GM21619 (cell line): Measurements from ENCODE around the gene PTPRN2.

ENCODE experiments used
- ATAC-seq: cut with Tn5 transposase; IDR thresholded peaks from one replicate; pipeline ENCODE4 v1.9.1; 2021; ENCODE audit not compliant: unreplicated experiment

Gene PTPRN2

DNA sequence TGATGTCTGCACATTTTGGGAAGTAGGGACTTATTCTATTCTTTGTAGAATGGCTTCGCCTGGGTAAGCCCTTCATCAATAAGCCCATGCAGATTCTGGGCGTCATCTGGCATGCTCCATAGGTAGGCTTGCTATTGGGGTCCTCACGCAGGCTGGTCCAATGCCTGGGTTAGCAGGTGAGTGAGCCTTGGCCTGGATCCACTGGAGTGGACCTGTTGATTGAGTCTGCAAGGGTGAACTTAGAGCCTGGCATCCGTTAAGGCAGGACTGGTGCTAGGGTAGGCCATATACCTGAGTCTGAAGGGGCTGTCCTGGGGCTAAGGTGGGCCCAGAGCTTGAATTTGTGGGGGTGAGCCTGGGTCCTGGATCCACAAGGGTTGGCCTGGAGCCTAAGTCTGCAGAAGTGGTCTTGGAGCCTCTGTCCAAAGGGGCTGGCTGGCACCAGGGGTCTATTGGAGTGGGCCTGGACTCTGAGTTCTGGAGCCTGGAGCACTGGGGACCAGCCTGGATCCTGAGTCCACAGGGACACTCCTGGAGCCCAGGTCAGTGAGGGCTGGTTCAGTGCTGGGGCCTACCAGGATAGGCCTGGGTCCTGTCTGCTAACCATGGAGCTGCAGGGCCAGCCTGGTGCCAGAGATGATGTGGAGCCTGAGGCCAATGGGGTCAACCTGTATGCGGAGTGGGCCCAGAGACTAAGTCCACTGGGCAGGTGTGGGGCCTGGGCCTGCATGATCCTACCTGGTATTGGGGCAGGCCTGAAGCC, 297.7 kb downstream of the PTPRN2 start:
- ATAC-seq, result no peak

DNA sequence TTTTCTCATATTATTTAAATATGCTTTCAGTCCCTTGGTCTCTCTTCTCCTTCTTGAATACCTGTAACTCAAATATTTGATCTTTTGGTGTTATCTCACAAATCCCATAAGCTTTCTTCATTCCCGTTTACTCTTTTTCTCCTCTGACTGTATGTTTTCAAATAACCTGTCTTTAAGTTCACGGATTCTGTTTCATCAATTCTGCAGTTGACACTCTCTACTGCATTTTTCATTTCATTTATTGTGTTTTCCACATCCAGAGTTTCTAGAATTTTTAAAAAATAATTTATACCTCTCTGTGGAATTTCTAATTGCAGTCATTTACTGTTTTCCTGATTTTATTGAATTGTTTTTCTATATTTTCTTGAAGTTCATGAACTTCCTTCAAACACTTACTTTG, 298.4 kb downstream of the PTPRN2 start:
- no peak for ATAC-seq

DNA sequence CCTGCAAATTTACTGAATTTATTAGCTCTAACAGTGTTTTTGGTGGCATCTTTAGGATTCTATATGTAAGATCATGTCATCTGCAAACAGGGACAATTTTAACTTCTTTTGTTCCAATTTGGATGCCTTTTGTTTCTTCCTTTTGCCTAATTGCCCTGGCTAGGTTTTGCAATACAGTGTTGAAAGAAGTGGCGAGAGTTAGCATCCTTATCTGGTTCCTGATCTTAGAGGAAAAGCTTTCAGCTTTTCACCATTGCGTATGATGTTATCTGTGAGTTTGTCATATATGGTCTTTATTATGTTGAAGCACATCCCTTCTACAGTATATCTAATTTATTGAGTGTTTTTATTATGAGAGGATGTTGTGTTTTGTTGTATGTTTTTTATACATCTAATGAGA, 301.4 kb downstream of the PTPRN2 start:
- ATAC-seq, result no peak

DNA sequence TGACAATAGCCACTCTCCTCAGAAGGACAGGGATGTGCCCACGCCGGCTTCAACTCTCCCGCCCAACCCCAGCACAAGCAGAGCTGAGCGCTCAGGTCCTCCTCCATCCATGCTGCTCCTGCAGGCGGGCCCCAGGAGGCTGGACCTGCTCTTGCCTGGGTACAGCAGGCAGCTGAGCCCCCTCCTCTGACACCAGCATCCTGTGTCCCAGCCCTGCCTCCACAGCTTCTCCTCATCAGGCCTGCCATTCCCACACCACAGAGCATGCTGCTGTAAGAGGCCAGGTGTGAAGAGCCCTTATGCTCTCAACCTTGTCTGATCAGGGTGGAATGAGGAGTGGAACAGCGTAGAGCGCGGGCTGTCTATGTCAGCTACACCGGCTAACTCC, 302.2 kb downstream of the PTPRN2 start:
- no peak for ATAC-seq

DNA sequence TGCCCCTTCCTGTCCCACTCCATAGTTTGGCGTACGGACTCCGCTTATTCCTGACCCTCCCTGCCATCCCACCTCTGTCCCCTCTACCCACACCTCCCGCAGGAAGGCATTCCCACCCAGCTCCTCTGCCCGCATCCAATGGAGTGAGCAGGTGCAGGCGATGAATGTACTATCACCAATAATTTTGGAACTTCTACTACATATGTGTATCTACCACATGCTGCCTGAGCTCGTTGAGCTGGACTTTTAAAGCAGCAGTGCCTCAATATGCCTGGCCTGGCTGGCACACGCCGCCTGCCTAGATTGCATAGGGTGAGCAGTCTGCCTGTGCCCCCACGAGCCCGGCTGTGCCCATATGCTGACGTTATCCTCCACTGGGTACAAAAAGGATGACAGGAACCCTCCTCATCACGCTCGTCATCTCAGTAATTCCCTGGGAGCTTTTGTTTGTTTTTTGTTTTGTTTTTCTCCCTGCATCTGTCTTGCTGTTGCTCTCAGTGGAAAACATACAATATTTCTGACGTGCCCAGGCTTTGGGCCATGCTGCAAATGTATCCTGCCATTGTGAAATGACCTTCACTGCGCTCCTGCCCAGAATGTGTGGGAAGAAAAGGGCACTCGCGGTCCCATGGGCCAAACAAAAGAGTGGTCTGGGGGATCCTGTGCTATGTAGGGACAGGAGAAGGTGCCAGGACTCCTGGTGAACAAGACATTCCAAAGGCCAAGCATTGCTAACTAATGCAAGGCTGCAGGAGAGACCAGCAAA, 302.8 kb downstream of the PTPRN2 start:
- no peak for ATAC-seq

DNA sequence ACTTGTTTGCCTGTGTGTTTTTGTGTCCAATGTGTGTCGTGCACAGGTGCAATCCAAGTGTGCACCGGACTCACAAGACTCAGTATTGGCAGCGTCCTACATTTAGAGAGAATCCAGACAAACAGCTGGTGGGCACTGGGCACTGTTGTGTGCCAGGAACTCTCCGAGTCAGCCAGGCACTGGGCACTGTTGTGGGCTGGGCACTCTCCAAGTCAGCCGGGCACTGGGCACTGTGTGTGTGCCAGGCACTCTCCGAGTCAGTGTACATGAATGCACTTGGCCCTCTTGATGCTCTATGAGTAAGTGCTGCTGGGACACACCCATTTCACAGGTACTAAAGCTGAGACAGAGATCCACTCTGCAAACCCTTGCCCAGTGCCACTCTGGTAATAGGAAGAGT, 303.5 kb downstream of the PTPRN2 start:
- ATAC-seq, result no peak

DNA sequence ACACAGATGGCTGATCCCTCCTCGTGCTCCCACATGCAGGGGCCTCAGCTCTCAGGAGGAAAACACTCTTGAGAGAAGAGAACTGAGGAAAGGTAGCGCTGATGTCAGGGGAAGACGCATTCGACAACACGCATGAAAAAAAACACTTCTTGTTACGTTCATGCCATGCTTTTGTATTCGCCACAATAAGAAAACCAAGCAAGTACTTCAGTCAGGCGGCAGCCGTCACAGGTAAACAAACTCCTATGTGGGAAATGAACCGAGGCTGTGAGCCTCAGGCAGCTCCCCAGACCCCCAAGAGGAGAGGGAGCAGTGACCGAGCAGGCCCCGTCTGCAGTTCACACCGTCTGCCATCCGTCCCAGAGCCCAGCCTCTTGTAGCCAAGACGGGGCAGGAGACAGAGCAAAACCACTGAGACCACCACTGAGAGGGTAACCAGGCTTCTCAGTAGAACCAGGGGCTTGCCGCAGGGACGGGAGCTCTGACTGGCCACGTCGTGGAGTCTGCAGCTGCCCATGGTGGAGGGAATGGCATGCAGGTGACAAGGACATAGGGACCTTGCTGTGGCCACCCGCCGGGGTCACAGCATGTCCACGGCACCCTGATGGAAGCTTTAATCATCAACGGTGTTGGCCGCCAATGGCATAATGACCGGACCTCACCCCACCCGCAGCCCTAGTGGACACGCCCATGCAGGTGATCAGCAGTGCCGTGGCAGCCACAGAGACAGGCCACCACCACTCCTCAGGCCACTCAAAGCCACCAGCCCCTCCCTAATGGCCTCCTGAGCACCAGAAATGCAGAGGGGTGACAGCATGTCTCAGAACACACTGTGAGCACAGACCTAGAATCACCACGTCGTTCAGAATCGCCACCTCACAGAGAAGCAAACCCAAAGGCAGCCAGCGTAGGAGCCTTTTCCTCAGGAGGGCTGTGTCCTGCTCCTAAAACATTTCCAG, 304.3 kb downstream of the PTPRN2 start:
- ATAC-seq, result no peak

DNA sequence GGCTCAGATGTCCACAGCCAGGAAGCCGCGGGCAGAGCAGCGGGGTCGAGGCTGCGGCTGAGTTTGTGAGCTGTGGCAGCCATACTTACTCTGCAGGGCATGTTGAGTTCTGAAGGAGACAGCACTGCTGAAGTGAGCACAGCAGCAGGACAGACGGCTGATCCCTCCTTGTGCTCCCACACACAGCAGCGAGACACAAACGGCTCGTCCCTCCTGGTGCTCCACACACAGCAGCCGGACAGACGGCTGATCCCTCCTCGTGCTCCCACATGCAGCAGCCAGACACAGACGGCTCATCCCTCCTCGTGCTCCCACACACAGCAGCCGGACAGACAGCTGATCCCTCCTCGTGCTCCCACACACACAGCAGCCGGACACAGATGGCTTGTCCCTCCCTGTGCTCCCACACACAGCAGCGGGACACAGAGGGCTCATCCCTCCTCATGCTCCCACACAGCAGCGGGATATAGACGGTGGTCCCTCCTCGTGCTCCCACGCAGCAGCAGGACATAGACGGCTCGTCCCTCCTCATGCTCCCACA, 305.1 kb downstream of the PTPRN2 start:
- no peak for ATAC-seq

DNA sequence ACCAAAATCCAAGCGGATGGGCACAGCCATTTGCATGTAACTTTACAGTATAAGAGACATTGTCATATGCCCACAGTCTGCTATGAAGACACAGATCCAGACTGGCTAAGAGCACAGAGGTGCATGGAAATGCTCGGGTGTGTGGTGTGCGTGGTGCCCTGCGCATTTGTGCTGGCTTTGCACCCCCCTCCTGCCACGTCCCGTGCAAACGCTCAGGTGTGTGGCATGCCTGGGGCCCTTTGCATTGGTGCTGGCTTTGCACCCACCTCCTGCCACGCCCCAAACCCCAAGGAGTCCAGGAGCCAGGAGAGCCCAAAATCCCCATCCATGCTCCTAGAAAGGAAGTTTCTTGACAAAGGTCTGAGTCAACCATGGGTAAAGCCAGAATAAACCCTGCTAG, 306.2 kb downstream of the PTPRN2 start:
- no peak for ATAC-seq

DNA sequence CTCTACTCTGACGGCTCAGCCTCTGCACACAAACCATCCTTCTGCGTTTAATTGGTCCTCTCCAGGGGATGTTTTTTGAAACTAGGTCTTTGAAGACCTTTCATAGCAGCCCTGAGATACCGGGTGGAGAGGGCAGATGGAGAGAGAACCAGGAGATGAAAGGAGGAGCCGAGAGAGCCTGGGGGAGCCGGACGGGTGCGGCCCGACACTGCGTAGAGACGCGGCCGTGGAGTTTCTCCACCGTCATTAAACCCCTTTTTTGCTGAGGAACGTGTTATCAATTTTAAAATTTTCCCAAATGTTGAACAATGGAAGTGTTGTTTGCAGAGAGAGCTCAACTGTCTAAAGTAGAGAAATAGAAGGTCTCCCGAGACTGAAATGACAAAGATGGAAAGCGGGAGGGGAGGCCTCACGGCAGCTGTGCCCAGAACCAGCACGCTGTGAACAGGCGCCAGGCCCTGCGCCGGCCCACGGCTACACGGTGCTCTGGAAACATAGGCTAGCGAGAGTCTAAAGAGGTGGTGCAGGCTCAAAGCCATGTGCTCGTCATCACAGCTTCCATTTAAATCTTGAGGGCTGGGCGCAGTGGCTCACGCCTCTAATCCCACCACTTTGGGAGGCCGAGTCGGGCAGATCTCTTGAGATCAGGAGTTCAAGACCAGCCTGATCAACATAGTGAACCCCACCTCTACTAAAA, 307.0 kb downstream of the PTPRN2 start:
- ATAC-seq, result no peak

DNA sequence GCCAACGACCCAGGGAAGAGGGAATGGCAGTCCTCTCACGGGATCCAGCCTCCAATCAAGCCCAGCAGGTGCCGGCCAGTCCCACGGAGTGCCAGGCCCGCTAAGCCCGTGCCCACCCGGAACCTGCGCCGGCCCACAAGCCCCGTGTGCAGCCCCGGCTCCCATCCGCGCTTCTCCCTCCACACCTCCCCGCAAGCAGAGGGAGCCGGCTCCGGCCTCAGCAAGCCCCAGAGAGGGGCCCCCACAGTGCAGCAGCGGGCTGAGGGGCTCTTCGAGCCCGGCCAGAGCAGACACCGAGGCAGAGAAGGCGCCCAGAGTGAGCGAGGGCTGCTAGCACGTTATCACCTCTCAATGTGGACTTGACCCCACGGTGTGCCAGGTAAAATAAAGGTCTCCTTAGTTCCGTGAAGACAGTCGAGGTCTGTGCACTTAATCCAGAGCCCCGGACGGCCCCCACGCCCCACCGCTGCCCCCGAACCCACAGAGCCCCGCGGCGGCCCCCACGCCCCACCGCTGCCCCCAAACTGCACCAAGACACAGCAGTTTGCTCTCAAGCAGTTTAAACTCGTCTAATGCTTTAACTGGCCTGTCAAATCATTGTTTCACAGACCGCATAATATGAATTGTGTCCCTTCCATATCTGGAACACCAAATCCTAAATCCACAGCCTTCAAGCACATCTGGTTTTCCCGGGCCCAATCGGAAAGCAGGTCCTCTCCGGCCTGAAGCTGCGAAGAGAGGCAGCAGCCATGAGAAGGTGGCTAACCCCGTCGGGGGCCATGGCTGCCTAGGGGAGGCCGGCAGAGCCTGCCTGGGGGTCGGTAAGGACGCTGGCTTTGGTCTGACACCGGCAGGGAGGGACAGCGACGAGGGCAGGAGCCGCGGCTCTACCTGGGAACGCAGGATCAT, 307.8 kb downstream of the PTPRN2 start:
- no peak for ATAC-seq

DNA sequence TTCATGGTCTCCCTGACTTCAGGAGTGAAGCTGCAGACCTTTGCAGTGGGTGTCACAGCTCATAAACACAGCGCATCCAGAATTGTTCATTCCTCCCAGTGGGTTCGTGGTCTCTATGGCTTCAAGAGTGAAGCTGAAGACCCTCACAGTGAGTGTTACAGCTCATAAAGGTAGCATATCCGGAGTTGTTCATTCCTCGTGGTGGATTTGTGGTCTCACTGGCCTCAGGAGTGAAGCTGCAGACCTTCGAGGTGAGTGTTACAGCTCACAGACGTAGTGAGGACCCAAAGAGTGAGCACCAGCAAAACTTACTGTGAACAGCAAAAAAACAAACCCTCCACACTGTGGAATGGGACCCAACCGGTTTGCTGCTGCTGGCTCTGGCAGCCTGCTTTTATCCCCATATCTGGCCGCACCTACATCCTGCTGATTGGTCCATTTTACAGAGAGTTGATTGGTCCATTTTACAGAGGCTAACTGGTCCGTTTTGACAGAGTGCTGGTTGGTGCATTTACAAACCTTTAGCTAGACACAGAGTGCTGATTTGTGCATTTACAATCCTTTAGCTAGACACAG, 308.8 kb downstream of the PTPRN2 start:
- ATAC-seq, result no peak

DNA sequence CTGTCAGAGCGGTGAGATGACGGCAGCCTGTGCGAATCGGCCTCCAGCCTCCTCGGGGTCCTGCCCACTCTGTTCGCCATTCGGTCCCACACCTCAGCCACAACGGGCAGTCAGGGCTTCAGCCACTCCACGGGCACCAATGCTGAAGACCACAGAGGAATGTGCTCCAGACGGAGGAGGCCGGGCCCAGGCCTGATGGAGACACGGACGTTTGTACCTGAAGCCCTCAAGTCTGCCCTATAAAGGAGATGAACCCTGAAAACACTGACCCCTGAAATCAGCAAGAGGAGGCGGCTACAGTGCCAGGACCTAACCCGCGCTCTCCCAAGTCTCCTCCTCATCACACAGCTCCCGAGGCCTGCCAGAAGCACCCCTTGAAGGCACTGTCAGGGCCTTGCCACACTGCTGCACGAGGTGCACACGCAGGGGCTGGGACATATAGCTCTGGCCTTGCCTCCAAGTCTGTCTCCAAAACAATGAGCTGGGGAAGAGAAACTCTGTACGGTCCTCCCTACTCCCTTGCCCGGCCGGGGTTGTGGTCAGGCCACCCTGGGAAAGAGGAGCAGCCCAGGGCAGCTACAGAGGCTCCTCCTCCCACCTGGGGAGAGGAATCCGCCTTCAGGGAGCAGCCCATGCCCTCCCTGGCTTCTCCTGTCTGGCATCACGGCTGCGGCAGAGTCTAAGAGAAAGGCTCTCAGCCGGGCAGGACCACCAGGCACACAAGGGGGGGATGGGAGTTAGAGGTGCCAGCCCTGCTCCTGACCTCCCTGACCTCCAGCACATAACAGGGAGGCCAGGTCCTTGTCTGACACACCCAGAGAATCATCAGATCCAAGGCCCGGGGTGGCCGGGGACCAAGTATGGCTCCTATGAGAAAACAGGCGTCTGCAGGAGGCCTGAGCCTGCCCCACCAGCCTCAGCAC, 310.1 kb downstream of the PTPRN2 start:
- ATAC-seq, result no peak

DNA sequence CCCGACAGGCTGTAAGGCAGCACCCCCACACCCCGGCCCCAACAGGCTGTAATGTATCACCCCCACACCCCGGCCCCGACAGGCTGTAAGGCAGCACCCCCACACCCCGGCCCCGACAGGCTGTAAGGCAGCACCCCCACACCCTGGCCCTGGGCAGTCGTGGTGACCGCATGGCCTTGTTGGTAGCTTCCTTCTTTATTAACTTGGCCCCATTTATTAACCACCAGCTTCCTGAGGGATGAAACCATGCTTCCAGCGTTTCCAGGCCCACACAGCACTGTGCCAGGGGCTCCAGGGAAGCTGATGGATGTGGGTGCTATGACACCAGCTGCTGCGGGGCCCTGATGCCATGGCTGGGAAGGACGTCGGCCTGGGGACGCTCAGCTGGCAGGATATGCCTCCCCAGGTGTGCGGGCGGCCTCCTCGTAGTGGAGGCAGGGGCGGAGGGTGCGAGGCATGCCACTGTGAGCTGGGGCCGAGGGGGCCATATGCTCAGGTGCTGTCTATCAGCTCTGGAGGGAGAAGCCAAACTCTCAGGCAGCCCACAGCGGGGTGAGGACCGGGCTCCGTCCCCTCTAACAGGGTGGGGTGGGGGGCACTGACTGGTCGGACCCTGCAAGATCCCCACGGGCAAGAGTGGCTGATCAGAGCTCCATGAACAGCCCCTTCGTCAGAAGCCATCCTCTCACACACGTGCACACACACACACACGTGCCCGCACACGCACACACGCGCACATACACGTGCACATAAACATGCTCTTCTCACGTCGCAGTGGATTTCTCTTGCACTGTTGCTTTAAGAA, 311.0 kb downstream of the PTPRN2 start:
- ATAC-seq, result no peak

DNA sequence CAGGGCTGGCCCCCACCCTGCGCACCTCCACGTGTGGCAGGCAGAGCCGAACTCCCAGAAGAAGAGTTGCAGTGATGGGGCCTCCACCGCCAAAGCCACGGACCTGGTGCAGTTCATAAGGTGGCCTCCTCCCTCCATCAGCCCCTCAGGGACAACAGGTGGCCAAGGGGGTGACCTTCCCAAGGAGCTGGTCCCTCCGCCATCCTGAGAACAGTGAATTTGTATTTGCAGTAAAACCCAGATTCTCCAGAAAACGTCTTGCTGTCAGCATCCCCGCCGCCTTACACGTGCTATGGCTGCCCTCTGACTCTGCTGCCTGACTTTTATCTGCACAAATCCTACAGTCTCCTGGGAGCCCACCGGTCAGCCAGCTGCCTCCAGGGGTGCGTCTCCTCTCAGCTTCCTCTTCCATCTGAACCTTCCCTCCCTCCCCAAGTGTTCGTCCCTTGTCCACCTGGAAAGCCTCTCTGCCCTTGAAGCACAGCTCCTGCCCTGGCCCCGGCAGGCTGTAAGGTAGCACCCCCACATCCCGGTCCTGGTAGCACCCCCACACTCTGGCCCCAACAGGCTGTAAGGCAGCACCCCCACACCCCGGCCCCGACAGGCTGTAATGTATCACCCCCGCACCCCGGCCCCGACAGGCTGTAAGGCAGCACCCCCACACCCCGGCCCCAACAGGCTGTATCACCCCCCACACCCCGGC, 311.8 kb downstream of the PTPRN2 start:
- ATAC-seq, result no peak

DNA sequence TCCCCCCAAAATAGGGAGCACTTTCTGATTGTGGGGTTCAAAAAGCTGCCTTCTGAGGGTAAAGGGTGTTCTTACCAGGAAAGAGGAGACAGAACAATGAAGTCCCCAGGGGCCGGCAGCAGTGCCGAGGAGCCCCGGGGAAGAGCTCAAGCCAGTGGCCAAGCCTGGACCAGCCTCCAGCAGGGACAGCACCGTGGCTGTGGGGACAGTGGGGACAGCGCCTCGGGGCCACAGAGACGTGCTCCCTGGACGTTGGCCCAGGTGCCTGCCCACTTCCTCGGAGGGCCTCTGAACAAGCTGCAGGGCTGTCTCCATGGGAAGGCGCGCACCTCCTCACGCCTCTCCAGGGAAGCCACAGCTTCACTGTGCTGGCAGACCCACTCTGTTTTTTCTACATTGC, 312.6 kb downstream of the PTPRN2 start:
- ATAC-seq, result no peak

DNA sequence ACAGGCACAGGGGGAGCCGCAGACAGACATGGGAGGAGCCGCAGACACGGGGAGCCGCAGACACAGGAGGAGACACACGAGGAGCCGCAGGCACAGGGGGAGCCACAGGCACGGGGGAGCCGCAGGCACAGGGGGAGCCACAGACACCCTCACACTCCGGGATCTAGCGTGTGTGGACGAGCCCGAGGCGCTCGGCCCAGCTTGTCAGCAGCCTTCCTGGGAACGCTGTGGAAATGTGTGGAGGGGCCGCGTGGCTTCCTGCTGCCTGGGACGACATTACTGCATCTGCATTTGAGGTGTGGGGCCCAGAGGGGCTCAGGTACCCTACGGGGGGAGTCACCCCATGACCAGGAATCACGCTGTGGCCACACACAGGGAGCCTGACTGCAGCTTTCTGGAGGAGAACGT, 313.2 kb downstream of the PTPRN2 start:
- ATAC-seq, result no peak
